Measurements from ENCODE around the gene SLC25A34.
A peak's percentile ranks its signal among the peaks of the same experiment; 100 is the strongest.

Gene SLC25A34

GRCh38 chr1:15733218-15733725, 2.8 kb upstream of the SLC25A34 start:
- DNase-seq (ENCODE audit: low read depth) = no peak

DNA sequence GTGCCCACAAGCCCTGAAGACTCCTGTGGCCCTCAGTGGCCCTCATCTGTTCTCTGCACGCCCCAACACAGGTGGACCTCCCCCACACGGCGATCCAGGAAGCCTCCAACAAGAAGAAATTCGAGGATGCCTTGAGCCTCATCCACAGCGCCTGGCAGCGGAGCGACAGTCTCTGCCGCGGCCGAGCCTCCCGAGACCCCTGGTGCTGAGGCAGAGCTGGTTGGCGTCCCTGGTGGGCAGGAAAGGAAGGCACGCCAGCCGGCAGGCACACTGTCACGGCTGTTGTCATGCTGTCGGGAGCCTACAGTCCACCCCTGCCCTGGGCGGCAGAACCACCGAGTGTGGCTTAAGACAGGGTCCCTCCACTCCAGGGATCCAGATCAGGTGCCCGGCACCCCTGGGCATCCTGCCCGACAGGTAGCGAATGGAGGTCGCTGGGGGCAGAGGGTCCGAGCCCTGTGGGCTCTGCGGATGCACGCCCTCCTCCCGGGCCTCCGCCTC, 2.3 kb upstream of the SLC25A34 start:
- DNase-seq (ENCODE audit: low read depth) = no peak

DNA sequence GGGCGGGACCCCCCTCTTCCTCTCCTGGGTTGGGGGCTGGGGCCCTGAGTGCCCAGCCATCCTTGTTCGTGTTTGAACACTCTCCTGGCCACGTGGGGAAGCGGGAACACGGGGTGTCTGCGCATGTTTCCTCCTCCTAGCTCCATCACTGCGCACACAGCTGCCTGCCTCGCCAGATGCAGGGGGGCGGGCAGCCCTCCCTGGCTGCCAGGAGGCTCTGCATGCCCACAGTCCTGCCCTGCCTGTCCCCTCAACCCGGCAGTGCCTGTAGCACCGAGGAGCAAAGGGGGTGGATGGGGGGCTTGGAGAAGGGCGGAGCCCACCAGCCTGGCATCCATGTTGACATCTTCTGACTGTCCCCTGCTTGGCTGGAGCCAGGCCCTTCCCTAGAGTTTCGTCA, 1.8 kb upstream of the SLC25A34 start:
- DNase-seq (ENCODE audit: low read depth) = no peak

- DNase-seq (ENCODE audit: low read depth) = no peak
Measured at GRCh38 chr1:15734901-15735300, 1.2 kb upstream of the SLC25A34 start.

DNA sequence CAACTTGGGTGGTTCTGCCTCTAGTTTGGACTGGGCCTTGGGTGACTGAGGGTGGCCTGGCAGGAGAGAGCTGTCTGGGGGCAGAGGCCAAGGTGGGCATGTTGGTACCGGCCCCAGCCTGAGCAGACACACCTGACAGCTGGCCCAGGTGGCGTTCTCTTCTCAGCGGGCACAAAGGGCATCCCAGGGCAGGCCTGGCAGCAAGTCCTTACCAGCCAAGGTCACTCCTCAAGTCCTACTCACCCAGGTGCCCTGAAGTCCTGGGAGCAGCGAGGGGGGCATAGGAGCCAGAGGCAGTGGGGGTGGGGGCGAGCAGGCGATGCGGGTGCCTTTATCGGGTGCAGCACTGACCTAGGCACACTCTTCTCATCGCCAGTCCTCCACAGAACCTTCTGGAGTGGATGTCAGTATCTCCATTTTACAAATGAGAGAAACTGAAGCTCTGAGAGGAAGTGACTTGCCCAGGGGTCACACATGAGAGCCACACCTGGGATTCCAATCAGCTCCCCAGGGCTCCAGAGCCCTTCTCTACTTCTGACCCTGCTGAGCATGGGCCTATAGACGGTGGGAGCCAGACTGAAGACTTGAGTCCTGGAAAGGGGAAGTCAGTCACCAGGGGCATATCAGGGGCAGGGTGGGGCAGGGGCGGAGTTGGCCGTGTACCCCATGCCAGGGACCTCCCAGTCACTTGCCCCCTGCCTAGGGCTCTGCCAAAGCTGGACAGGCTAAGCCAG, 587 bp upstream of the SLC25A34 start:
- DNase-seq (ENCODE audit: low read depth) = no peak

DNA sequence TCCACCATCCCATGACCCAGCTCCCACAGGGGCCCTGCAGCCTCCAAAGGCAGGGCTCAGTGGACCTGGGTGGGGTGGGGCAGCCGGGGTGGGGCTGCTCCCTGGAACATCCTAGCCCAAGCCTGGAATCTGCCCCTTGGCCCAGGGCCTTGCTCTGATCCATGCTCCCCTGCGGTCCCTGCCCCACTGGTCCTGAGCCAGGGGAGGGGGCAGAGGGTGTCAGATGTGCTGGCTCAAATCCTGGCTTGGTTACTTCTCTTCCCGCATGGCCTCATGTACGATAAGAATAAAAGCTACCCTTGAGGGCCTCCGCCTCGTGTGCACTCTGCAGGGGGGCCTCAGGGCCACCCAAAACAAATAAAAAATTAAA, 819 bp downstream of the SLC25A34 start:
- no peak for DNase-seq (ENCODE audit: low read depth)

DNA sequence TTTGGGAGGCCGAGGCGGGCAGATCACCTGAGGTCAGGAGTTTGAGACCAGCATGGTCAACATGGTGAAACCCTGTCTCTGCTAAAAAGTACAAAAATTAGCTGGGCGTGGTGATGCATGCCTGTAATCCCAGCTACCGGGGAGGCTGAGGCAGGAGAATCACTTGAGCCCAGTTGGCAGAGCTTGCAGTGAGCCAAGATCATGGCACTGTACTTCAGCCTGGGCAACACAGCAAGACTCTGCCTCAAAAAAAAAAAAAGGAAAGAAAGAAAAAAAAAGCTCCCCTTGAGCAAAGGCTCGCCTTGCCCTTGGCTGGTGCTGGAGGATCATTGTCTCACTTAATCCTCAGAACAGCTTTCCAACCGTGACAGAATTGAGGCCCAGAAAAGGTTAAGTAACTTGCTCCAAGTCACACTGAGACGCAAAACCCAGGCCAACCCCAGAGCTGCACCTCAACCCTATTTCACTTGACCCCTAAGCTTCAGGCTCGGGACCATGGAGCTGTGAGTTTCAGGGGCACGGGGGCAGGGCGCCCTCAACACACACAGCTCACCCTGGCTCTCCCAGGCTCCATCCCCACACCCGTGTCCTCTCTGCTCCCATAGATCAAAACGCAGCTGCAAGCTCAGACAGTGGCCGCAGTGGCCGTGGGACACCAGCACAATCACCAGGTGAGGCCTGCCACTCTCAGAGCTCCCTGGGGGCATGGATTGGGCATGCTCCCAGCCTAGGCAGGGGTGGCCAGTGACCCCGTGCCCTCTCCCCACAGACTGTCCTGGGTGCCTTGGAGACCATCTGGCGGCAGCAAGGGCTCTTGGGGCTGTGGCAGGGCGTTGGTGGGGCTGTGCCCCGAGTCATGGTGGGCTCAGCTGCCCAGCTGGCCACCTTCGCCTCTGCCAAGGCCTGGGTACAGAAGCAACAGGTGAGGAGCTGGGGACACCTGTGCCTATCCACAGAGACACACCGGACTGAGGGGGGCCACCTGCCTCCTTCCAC, 1.6 kb downstream of the SLC25A34 start:
- DNase-seq (ENCODE audit: low read depth) = no peak

DNA sequence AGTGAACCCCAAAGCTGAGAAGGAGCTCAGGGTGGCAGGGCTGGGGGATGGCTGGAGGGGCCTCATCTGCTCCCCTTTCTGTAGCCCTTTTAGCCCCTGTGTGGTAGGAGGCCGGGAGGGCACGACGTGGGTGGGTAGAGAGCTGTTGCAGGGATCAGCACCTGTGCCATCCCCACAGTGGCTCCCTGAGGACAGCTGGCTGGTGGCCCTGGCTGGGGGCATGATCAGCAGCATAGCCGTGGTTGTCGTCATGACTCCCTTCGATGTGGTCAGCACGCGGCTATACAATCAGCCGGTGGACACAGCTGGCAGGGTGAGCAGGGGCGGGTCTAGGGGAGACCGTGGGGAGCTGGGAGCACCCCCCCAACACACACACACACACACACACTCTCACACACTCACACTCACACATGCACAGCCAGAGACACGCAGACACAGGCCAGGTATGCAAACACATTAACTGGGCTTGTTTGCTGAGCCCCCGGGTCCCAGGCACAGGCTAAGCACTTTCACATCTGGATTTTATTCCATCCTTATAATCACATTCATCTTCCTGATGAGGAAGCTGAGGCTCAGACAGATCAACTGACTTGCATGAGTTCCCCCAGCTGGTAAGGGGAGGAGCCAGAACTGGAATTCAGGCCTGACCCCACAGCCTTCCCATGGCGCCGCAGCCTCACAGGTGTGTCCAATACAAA, 2.5 kb downstream of the SLC25A34 start:
- no peak for DNase-seq (ENCODE audit: low read depth)

DNA sequence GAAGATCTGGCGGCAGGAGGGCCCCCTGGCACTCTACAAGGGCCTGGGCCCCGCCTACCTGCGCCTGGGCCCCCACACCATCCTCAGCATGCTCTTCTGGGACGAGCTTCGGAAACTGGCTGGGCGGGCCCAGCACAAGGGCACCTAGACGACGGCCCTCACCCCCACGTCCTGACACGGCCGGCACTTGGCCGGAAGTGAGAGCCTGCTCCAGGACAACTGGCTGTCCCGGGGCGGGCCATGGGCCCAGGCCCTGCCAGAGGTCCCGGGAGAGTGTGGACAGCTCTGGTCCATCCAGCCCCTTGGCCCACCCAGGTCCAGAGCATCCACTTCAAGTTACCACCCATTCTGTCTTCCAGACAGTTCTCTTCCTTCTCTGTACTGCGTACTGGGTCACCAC, 3.2 kb downstream of the SLC25A34 start:
- DNase-seq (ENCODE audit: low read depth) = no peak

GRCh38 chr1:15739745-15740144, 3.7 kb downstream of the SLC25A34 start:
- no peak for DNase-seq (ENCODE audit: low read depth)

DNA sequence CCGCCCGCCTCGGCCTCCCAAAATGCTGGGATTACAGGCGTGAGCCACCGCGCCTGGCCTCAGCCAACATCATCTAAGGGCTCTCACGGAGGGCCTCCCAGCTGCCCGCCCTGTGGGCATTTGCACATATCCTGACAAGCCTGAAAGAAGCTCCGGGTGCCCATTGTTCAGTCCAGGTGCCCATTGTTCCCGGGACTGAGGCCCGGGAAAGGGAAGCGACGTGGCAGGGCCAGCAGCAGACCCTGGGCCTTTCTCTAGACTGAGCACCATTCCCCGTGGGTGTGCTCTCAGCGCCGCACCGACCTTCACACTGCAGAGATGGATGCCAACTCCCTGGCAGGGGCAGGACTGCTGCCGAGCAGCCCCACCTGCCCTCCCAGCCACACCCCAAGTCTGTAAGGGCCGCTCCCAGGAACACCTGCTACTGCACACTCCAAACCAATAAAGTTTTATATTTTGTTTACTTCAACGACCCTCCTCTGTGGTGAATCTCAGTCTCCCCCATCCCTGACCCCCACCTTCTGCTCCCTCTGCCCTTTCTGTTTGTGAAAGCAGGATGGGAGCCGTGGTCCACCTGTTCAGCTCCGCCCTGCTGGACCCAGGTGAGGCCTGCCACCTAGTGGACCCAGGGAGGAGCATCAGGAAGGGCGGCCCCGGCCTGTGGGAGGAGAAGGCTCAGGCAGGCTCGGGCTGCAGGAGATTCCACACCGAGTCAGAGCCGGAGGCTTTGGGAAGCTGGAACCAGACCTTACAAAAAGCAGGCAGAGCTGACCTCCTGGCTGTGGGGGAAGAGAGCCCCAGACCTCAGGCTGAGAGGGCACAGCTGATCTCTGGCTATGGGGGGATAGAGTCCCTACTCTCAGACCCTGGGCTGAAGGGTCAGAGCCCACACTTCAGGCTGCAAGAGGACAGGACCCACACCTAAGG, 5.1 kb downstream of the SLC25A34 start:
- peak; percentile 39 for DNase-seq (ENCODE audit: low read depth)

DNA sequence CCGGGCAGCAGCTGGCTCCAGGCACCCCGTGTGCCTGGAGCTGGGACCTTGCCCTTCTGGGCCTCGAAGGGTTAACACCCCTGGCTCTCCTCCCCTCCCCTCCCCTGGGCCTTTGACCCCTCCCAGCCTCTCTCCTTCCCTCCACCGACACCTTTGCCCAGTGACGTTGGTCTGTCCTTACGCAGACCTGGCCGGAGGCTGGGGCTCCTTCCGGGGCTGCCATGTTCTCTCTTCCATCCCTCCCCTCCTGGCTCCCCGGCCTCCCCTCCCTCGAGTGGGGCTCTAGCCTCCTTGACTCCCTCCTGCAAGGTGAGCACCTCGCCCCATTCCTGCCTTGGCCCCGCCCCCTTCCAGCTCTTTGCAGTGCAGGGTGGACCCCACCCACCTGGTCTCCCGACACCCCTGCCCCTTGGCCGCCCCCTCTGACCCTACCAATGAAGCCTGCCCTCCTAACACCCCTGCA, 6.3 kb downstream of the SLC25A34 start, which contains the start of gene TMEM82:
TSS of gene TMEM82 (plus strand) at position 161 of the 463 bp plus-strand sequence. CDS start at position 222, 61 bp downstream.
- DNase-seq (ENCODE audit: low read depth) = no peak

DNA sequence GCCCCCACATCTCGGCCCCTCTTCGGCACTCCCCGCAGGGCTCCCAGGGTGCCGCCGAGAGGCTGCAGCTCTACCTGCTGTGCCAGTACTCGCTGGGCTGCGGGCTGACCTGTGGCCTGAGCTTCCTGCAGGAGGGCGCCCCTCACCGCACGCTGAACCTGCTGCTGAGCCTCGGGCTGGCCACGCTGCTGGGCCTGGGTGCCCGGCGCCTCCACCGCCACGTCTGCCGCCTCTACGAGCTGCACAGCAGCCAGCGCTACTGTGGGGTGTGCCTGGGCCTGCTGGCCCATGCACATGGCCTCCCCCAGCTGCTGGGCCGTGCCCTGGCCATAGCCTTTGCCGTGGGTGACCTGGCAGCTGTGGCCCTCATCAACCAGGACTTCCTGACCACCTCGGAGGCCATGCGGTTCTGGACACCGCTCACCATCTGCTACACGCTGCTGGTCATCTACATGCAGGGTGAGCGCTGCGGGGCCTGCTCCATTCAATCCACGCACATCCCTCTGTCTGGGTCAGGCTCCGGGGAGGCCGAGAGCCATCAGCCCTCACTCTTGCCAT, 8.1 kb downstream of the SLC25A34 start:
- DNase-seq (ENCODE audit: low read depth) = no peak

GRCh38 chr1:15747378-15747777, 11.3 kb downstream of the SLC25A34 start:
- DNase-seq (ENCODE audit: low read depth) = no peak

GRCh38 chr1:15748264-15748663, 12.2 kb downstream of the SLC25A34 start:
- DNase-seq (ENCODE audit: low read depth) = no peak

DNA sequence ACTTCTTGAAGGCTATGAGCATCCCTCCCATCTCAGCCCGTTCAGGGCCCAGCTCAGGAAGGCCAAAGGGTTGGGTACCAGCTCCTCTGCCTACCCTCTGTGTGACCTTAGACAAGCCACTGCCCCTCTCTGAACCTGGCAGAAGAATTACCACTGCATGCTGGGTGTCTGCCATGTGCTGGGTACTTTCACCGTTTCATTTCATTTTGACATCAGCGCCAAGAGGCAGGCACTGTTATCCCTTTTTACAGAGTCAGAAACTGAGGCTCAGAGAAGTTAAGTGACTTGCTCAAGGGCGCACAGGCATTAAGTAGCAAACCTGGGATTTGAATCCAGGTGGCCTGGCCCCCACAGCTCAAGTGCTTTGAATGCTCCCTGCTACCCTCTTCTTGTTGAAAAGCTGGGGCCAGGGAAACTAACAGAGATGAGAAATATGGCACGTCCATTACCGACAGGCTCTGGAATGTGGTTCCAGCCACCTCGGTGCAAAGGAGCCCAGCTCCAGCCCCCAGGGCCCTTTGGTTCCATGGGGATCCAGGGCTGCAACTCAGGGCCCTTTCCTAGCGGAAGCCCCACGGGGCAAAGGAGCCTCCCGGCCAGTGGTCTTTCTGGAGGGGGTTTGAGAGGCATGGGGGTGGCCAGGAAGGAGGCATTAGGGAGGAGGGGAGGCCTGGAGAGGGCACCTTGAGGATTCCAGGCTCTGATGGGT, 12.8 kb downstream of the SLC25A34 start:
- DNase-seq (ENCODE audit: low read depth) = no peak

DNA sequence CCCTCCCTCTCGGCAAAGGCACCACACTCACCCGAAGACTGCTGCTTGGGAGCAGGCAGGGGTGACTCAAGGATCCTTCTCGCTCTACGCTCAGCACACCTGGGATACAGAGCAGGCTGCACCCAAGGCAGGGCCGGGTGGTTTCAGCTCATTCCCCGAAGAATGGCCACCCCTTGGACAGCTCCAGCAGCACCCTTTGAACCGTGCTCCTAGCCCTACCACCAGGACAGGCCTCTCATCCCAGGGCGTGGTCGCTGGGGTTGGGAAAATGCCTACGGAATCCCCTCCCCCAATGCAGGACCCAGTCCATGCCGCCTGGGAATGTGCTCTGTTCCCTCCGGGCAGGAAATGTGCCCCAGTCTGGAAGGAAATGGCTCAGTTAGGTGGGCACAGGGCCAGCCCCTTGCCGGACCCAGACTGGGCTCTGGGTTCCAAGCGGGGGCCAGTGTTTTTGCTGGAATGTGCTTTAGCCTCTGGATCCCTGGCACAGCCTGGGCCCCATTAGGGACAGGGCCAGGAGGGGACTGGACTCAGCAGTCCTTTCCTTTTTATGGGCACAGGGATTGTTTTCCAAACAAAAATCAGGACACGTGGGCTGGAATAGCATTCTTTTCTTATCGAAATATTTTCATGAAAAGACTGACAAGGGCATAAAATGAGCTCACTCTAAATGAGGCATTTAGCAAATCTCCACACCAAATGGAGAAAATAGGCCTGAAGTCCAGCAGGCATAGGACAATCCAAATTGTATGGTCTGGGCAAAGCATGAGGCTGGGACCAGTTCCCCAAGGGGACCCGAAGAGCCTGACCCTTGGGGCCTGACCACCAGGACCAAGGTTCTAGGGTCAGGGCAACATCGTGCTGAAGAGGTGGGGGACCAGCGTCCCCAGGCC, 13.6 kb downstream of the SLC25A34 start:
- DNase-seq (ENCODE audit: low read depth) = no peak

- DNase-seq (ENCODE audit: low read depth) = no peak
Measured at GRCh38 chr1:15750924-15751323, 14.9 kb downstream of the SLC25A34 start.

DNA sequence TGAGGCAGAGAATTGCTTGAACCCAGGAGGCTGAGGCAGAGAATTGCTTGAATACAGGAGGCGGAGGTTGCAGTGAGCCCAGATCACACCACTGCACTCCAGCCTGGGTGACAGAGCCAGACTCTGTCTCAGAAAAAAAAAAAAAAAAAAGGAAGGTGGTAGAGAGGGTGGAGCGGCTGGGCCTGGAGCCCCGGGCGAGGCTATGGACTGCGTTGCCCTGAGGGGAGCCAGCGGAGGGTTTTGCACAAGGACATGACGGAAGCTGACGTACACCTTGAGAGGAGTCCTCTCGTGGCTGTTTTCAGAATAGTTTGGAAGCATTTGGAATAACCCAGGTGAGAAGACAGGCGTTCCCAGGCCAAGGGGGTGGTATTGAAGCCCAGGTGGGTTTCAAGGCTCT, 15.7 kb downstream of the SLC25A34 start:
- DNase-seq (ENCODE audit: low read depth) = no peak

Measured in fibroblast of the conjunctiva (primary cell).